Liver (tissue), 3 donors: ENCODE data around the gene GUCY2F.

Experiments
- EGR1 ChIP-seq, 2 donors: IDR thresholded peaks; 2 replicates each; pipeline ENCODE4 v1.6.1; 2016 to 2018; ENCODE audit warnings: antibody characterized with exemption in 2 of 2, low read depth in 2 of 2
- JUND ChIP-seq, 2 donors: IDR thresholded peaks; 2 replicates each; pipeline ENCODE4 v1.6.1; 2016; ENCODE audit warnings: antibody characterized with exemption in 2 of 2
- RXRA ChIP-seq, 2 donors: IDR thresholded peaks; 2 replicates each; pipeline ENCODE4 v1.6.1; 2017 to 2018; ENCODE audit warnings: antibody characterized with exemption in 2 of 2, mild to moderate bottlenecking in 1 of 2
- SP1 ChIP-seq: IDR thresholded peaks from 2 replicates; pipeline ENCODE4 v1.6.1; 2018; ENCODE audit warnings: antibody characterized with exemption, mild to moderate bottlenecking
- TAF1 ChIP-seq: conservative IDR thresholded peaks from 2 replicates; pipeline ENCODE4 v1.6.1; 2016; ENCODE audit warnings: antibody characterized with exemption, mild to moderate bottlenecking
- TF ChIP-seq, protein P1 (sequence below): IDR thresholded peaks from 2 replicates; pipeline ENCODE4 v1.6.1; 2016; ENCODE audit warnings: antibody characterized with exemption
- TF ChIP-seq, protein P2 (sequence below): fragments of 150-350 bp; IDR thresholded peaks from 2 replicates; pipeline ENCODE4 v1.5.1; 2017; ENCODE audit warnings: improper control_type of control experiment, low read depth, low read length; ENCODE audit not compliant: missing input control
- donor health status: healthy.
- donor health status: healthy.

GRCh38 chrX:109508915-109509314 is 27.0 kb upstream of the GUCY2F start:
- TF ChIP-seq, protein P1, sequence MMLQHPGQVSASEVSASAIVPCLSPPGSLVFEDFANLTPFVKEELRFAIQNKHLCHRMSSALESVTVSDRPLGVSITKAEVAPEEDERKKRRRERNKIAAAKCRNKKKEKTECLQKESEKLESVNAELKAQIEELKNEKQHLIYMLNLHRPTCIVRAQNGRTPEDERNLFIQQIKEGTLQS = no peak
- TF ChIP-seq, protein P2, sequence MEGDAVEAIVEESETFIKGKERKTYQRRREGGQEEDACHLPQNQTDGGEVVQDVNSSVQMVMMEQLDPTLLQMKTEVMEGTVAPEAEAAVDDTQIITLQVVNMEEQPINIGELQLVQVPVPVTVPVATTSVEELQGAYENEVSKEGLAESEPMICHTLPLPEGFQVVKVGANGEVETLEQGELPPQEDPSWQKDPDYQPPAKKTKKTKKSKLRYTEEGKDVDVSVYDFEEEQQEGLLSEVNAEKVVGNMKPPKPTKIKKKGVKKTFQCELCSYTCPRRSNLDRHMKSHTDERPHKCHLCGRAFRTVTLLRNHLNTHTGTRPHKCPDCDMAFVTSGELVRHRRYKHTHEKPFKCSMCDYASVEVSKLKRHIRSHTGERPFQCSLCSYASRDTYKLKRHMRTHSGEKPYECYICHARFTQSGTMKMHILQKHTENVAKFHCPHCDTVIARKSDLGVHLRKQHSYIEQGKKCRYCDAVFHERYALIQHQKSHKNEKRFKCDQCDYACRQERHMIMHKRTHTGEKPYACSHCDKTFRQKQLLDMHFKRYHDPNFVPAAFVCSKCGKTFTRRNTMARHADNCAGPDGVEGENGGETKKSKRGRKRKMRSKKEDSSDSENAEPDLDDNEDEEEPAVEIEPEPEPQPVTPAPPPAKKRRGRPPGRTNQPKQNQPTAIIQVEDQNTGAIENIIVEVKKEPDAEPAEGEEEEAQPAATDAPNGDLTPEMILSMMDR = no peak
- TF ChIP-seq RXRA (IDR thresholded peaks at IDR 0.05) (no peak), SP1 (no peak), TAF1 (no peak), JUND (IDR thresholded peaks at IDR 0.05) (no peak), EGR1 (IDR thresholded peaks at IDR 0.05; ENCODE audit: low read depth in 2 of 2) (no peak)
